Kidney (tissue), 14 donors: ENCODE results near the gene LRIT1. TPM values are rescaled to one million over a fixed set of nuclear protein-coding genes. Genes with fewer than 3 reads are reported as not detected.

ENCODE experiments used
- DNase-seq, 5 donors: peaks; one replicate each; pipeline ENCODE4 v3.0.0-alpha.2; 2013 to 2020
- FAIRE-seq: peaks from 2 replicates; lab custom pipeline; 2012; peaks lifted over from hg19 to GRCh38; lab: Jason Lieb, UNC
- H3K27ac ChIP-seq, 2 donors: one replicate each; pipeline ENCODE4 v1.7.0; 2013; ENCODE audit warnings: low read depth in 2 of 2, low read length in 2 of 2, inconsistent platforms in 1 of 2
- H3K27me3 ChIP-seq: one replicate; pipeline ENCODE4 v1.7.1; 2013; ENCODE audit warnings: low read length, inconsistent platforms; ENCODE audit not compliant: control insufficient read depth, insufficient read depth
- H3K36me3 ChIP-seq, 3 donors: one replicate each; pipeline versions ENCODE4 v1.7.0 to v1.7.1; 2013; ENCODE audit warnings: low read length in 3 of 3, control low read depth in 1 of 3, inconsistent platforms in 1 of 3; ENCODE audit not compliant: insufficient read depth in 3 of 3, control insufficient read depth in 2 of 3
- H3K4me1 ChIP-seq, 3 donors: one replicate each; pipeline versions ENCODE4 v1.7.0 to v1.7.1; 2013; ENCODE audit warnings: low read length in 3 of 3, inconsistent platforms in 1 of 3, low read depth in 1 of 3; ENCODE audit not compliant: control insufficient read depth in 2 of 3, insufficient read depth in 2 of 3
- H3K4me3 ChIP-seq, 3 donors: one replicate each; pipeline versions ENCODE4 v1.7.0 to v1.8.1; 2013; ENCODE audit warnings: low read length in 3 of 3, control low read depth in 1 of 3, inconsistent platforms in 1 of 3
- H3K9ac ChIP-seq, 3 donors: one replicate each; pipeline versions ENCODE4 v1.7.0 to v1.7.1; 2013; ENCODE audit warnings: low read length in 3 of 3, control low read depth in 1 of 3, inconsistent platforms in 1 of 3
- H3K9me3 ChIP-seq, 3 donors: one replicate each; pipeline versions ENCODE4 v1.7.0 to v1.7.1; 2013; ENCODE audit warnings: low read length in 3 of 3, control low read depth in 1 of 3, inconsistent platforms in 1 of 3; ENCODE audit not compliant: control insufficient read depth in 2 of 3, insufficient read depth in 1 of 3
- intact Hi-C: fragments of 100-400 bp; cut with DNase I; formaldehyde crosslinking; loops from one replicate; pipeline ENCODE4 v1.11.1; 2022
- polyA plus RNA-seq: library from polyadenylated mRNA; stranded (reverse); fragments of 350-450 nt; fragmentation: Illumina TruSeq; extraction: RNeasy Lipid Tissue Mini Kit (QIAGEN cat#74804); gene quantifications from one replicate; pipeline ENCODE4 v1.2.3, GENCODE V29; 2014; ENCODE audit warnings: low read depth, low replicate concordance; ENCODE audit not compliant: insufficient read depth
- total RNA-seq: library from RNA; stranded (reverse); fragmentation: NEBNext Ultra II Directional; extraction: Animal tissue kit (Norgen Biotek cat#: 25700); gene quantifications from one replicate; pipeline ENCODE4 v1.2.1, GENCODE V29; 2021
- TF ChIP-seq, protein P1 (sequence below): IDR thresholded peaks from 3 replicates; pipeline ENCODE4 v1.5.1; 2012; ENCODE audit warnings: mild to moderate bottlenecking, moderate library complexity, borderline replicate concordance; ENCODE audit not compliant: insufficient read depth; ENCODE audit errors: extremely low read depth
- donor health status: control.
- donor health status: control.
- donor health status: control.
- donor health status: control.
- donor health status: control.
- donor health status: DM: yes; HTN: yes; CAD: no.
- donor health status: Normal renal cell carcinoma (clear cell type).

Gene LRIT1
- total and polyA plus RNA-seq, 2 donors from 2014 or later, result not detected

GRCh38 chr10:84225427-84226173 lies 15.7 kb downstream of the LRIT1 start, which contains the start of gene LRIT2:
Gene LRIT2, minus strand, starts transcription at chr10:84225544. Its CDS starts 24 bp downstream, at chr10:84225520.
- no peak within 1 kb of the TSS for H3K9ac ChIP-seq
- no peaks in the 10 kb centered on the region for H3K36me3 ChIP-seq
- TF ChIP-seq, protein P1, sequence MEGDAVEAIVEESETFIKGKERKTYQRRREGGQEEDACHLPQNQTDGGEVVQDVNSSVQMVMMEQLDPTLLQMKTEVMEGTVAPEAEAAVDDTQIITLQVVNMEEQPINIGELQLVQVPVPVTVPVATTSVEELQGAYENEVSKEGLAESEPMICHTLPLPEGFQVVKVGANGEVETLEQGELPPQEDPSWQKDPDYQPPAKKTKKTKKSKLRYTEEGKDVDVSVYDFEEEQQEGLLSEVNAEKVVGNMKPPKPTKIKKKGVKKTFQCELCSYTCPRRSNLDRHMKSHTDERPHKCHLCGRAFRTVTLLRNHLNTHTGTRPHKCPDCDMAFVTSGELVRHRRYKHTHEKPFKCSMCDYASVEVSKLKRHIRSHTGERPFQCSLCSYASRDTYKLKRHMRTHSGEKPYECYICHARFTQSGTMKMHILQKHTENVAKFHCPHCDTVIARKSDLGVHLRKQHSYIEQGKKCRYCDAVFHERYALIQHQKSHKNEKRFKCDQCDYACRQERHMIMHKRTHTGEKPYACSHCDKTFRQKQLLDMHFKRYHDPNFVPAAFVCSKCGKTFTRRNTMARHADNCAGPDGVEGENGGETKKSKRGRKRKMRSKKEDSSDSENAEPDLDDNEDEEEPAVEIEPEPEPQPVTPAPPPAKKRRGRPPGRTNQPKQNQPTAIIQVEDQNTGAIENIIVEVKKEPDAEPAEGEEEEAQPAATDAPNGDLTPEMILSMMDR, result no peak
- H3K9me3 ChIP-seq, result no peaks in the 10 kb centered on the region
- no peak within 1 kb of the TSS for H3K27ac ChIP-seq
- intact Hi-C loops, result no loop called here
- no peak within 1 kb of the TSS for H3K4me3 ChIP-seq
- no peaks in the 10 kb centered on the region for H3K4me1 ChIP-seq
- DNase-seq, result no peak
- H3K27me3 ChIP-seq, result no peaks in the 10 kb centered on the region
- FAIRE-seq, result no peak

- H3K9ac ChIP-seq, result no peak overlapping the region
- DNase-seq (peak in 3 of 5 donors; percentile 60 to 65 (median 61)), FAIRE-seq (no peak)
- peaks cover 0 to under 1% (median 0%) of the 10 kb centered on the region in 3 donors for H3K9me3 ChIP-seq
- H3K36me3 ChIP-seq, result no peaks in the 10 kb centered on the region
- no peak overlapping the region for H3K4me3 ChIP-seq
- intact Hi-C loops, result no loop called here
- H3K27ac ChIP-seq, result no peak overlapping the region
- TF ChIP-seq, protein P1, result no peak
- no peaks in the 10 kb centered on the region for H3K27me3 ChIP-seq
- no peaks in the 10 kb centered on the region for H3K4me1 ChIP-seq
These were observed 16.8 kb downstream of the LRIT1 start for GRCh38 chr10:84224411-84225028.

DNA sequence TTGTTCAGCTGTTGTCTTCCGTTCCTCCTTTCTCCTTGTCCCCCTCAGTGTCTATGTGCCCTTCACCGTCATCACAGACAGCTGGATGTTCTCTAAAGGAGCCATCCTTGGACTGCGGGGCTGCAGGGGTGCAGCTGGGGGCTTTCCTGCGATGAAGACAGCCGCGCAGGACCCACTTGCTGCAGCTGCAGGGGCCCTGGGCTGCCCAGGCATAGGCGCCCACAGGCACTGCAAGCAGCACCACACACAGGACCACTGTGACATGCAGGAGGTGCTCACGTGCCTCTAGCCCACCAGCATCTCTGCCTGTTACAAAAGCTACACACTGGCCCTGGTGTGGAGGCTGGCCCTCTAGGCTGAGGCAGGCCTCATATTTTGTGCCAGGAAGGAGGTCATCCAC lies 19.4 kb downstream of the LRIT1 start:
- intact Hi-C loops, result no loop called here
- Histone ChIP-seq H3K4me1 (no peaks in the 10 kb centered on the region), H3K27me3 (no peaks in the 10 kb centered on the region), H3K36me3 (no peaks in the 10 kb centered on the region), H3K27ac (no peak overlapping the region), H3K9me3 (peaks cover 0 to 3% (median 0%) of the 10 kb centered on the region in 3 donors), H3K9ac (no peak overlapping the region), H3K4me3 (no peak overlapping the region)
- DNase-seq (no peak), FAIRE-seq (no peak)
- TF ChIP-seq, protein P1, result no peak
